Coronary artery (tissue), 2 donors: Measurements from ENCODE around the gene XPR1.
A peak's percentile ranks its signal among the peaks of the same experiment; 100 is the strongest.

Experiments used
- DNase-seq: peaks from one replicate; pipeline ENCODE4 v3.0.0-alpha.2; 2017; ENCODE audit warnings: low spot score
- H3K27ac ChIP-seq, 2 donors: fragments of 200-600 bp; sonication (generic); one replicate each; pipeline ENCODE4 v1.5.1; 2016 to 2019
- H3K4me3 ChIP-seq: fragments of 200-600 bp; sonication (generic); 2 replicates; pipeline ENCODE4 v1.5.1; 2016; ENCODE audit warnings: mild to moderate bottlenecking, moderate library complexity
- TF ChIP-seq, protein P1 (sequence below): fragments of 200-600 bp; sonication (generic); IDR thresholded peaks from one replicate; pipeline ENCODE4 v1.5.1; 2019; ENCODE audit warnings: antibody characterized with exemption

XPR1 gene

GRCh38 chr1:180632326-180633056 is 669 bp downstream of the XPR1 start:
- Histone ChIP-seq H3K4me3 (peak overlapping the region; percentile 97), H3K27ac (peak overlapping the region; percentile 73 to 97)
- no peak for DNase-seq
- TF ChIP-seq, protein P1, sequence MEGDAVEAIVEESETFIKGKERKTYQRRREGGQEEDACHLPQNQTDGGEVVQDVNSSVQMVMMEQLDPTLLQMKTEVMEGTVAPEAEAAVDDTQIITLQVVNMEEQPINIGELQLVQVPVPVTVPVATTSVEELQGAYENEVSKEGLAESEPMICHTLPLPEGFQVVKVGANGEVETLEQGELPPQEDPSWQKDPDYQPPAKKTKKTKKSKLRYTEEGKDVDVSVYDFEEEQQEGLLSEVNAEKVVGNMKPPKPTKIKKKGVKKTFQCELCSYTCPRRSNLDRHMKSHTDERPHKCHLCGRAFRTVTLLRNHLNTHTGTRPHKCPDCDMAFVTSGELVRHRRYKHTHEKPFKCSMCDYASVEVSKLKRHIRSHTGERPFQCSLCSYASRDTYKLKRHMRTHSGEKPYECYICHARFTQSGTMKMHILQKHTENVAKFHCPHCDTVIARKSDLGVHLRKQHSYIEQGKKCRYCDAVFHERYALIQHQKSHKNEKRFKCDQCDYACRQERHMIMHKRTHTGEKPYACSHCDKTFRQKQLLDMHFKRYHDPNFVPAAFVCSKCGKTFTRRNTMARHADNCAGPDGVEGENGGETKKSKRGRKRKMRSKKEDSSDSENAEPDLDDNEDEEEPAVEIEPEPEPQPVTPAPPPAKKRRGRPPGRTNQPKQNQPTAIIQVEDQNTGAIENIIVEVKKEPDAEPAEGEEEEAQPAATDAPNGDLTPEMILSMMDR = no peak

DNA sequence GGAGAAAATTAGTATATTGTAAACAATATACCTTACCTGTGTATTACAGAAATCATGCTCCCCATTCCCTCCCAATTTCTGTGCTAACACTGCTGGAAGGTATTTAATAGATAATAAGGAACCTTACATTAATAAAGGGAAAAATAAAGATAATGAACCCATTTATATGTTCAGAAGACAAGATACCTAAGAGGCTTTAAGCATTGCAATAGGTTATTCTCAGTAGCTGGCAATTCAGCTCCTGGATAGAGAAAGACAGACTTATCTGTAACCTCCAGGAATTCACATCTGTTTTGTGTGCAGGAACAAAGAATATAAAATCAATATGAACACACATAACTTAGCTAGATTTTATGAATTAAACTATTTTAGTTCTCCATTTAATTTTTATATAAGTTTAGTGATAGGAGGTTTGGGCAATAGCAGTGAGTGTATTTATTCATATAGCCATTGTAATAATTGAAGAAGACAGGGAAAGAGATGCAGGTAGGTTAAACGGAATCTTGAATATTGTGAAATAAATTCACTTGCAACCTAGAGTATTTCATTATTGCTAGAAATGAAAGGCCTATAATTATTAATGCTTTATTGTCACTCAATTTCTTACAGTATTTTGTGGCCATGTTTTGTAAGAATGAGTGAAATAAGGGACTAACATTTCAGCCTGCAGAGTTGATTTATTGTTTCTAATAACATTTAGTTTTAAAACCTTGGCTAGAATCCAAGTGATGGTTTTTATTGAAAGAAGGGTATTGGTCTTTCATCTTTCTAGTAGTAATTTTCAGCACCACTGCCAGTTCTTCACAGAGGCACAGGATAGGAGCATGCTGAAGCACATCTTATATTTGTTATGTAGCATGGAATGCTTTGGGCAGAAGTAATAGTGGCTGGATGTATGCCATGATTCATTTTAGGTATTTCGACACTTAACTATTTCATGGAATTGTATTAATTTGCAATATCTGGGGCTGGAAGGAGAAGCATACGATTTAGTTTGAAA is 1.5 kb downstream of the XPR1 start:
- no peak for DNase-seq
- TF ChIP-seq, protein P1 = no peak
- Histone ChIP-seq H3K4me3 (peak overlapping the region; percentile 97), H3K27ac (peak overlapping the region in 1 of 2 donors; percentile 73)

DNA sequence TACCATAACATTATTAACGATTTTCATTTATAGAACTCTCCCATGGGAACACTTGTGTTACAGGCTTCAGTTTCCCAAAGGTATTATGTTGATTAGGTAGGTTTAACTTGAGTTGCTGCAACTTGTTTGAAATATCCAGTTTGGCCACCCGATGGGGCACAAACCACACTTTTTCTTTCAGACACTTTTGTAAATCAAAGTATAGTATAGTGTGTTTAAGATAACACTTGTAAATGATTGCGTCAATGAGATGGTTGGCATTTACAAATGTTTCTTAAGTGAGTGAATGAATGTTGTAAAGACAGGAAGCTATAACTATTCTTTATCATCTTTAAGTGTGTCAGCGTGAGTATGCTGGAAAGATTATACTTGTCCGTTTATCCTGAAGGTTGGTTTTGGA is 4.3 kb downstream of the XPR1 start:
- TF ChIP-seq, protein P1 = no peak
- H3K4me3 ChIP-seq = no peak overlapping the region
- DNase-seq = no peak
- H3K27ac ChIP-seq = no peak overlapping the region

- no peak overlapping the region for H3K4me3 ChIP-seq
- TF ChIP-seq, protein P1 = no peak
- H3K27ac ChIP-seq = no peak overlapping the region
- DNase-seq = no peak
Measured at GRCh38 chr1:180639871-180640270, 8.0 kb downstream of the XPR1 start.

DNA sequence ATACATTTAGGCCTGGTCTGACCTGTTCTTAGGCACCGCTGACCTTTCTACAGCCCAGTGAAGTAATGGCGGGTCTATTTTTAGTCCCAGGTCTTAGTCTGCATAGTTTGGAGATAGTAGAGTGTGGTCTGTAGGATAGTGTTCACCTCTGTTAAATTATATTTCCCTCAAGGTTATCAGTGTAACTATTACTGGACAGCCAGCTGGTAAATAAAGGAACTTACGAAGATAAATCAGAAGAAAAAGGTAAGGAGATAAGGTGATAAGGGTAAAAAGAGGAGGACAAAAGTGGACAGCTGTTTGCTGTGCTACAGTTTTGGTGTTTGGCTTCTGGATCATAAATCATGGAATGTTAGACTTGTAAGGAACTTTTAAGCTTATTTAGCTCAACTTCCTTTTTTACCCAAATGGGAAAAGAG is 8.7 kb downstream of the XPR1 start:
- no peak overlapping the region for H3K27ac ChIP-seq
- no peak overlapping the region for H3K4me3 ChIP-seq
- TF ChIP-seq, protein P1 = no peak
- no peak for DNase-seq

- Histone ChIP-seq H3K27ac (no peak overlapping the region), H3K4me3 (no peak overlapping the region)
- TF ChIP-seq, protein P1 = no peak
- no peak for DNase-seq
Measured at GRCh38 chr1:180641662-180642061, 9.8 kb downstream of the XPR1 start.
